SK-N-SH treated with all-trans-retinoic acid at 6 μM for 48 hours (cell line): ENCODE data around the gene ACTL8.

Experiments used
- ATAC-seq: fragments of 200-7000 bp; cut with Tn5 transposase; 3 replicates; pipeline ENCODE4 v1.9.1; 2020; ENCODE audit warnings: mild to moderate bottlenecking, moderate library complexity
- ARNTL ChIP-seq: fragments of 450-650 bp; formaldehyde crosslinking; IDR thresholded peaks from 2 replicates; pipeline ENCODE4 v1.5.0; 2020; ENCODE audit warnings: low read depth, mild to moderate bottlenecking, moderate library complexity, borderline replicate concordance
- BACH2 ChIP-seq: fragments of 250-450 bp; sonication (Bioruptor Pico); IDR thresholded peaks from 2 replicates; pipeline ENCODE4 v1.9.0; 2021; ENCODE audit warnings: mild to moderate bottlenecking, borderline replicate concordance
- CREB5 ChIP-seq: fragments of 250-450 bp; sonication (Bioruptor Pico); IDR thresholded peaks from 2 replicates; pipeline ENCODE4 v1.5.1; 2020; ENCODE audit warnings: low read depth, mild to moderate bottlenecking, moderate library complexity
- CSDC2 ChIP-seq: fragments of 250-450 bp; sonication (Bioruptor Pico); IDR thresholded peaks from 2 replicates; pipeline ENCODE4 v1.5.0; 2020; ENCODE audit warnings: mild to moderate bottlenecking, moderate library complexity
- ESRRG ChIP-seq: fragments of 250-450 bp; sonication (Bioruptor Pico); IDR thresholded peaks from 2 replicates; pipeline ENCODE4 v1.6.1; 2021; ENCODE audit warnings: mild to moderate bottlenecking
- GLIS3 ChIP-seq: fragments of 250-450 bp; sonication (Bioruptor Pico); IDR thresholded peaks from 2 replicates; pipeline ENCODE4 v1.5.0; 2020; ENCODE audit warnings: mild to moderate bottlenecking, moderate library complexity
- ISL1 ChIP-seq: fragments of 250-450 bp; sonication (Bioruptor Pico); IDR thresholded peaks from 2 replicates; pipeline ENCODE4 v2.1.2; 2022; ENCODE audit warnings: mild to moderate bottlenecking, moderate library complexity
- OSR1 ChIP-seq: fragments of 250-450 bp; sonication (Bioruptor Pico); IDR thresholded peaks from 2 replicates; pipeline ENCODE4 v1.8.0; 2022; ENCODE audit warnings: moderate library complexity, mild to moderate bottlenecking, inconsistent platforms
- PATZ1 ChIP-seq: fragments of 250-450 bp; sonication (Bioruptor Pico); IDR thresholded peaks from 2 replicates; pipeline ENCODE4 v1.8.0; 2020; ENCODE audit warnings: mild to moderate bottlenecking, moderate library complexity, borderline replicate concordance
- PPARA ChIP-seq: fragments of 250-450 bp; sonication (Bioruptor Pico); IDR thresholded peaks from 2 replicates; pipeline ENCODE4 v1.5.0; 2020; ENCODE audit warnings: mild to moderate bottlenecking, borderline replicate concordance
- RARB ChIP-seq: fragments of 250-450 bp; sonication (Bioruptor Pico); IDR thresholded peaks from 2 replicates; pipeline ENCODE4 v1.8.0; 2021; ENCODE audit warnings: mild to moderate bottlenecking, moderate library complexity
- SNAI2 ChIP-seq: fragments of 250-450 bp; sonication (Bioruptor Pico); IDR thresholded peaks from 2 replicates; pipeline ENCODE4 v1.5.0; 2020; ENCODE audit warnings: mild to moderate bottlenecking, moderate library complexity
- TCF4 ChIP-seq: fragments of 250-450 bp; sonication (Bioruptor Pico); IDR thresholded peaks from 2 replicates; pipeline ENCODE4 v1.8.0; 2021; ENCODE audit warnings: mild to moderate bottlenecking, moderate library complexity, borderline replicate concordance
- TSHZ2 ChIP-seq: fragments of 250-450 bp; sonication (Bioruptor Pico); IDR thresholded peaks from 2 replicates; pipeline ENCODE4 v1.5.0; 2020; ENCODE audit warnings: mild to moderate bottlenecking, moderate library complexity
- ZC3H10 ChIP-seq: fragments of 250-450 bp; sonication (Bioruptor Pico); IDR thresholded peaks from 2 replicates; pipeline ENCODE4 v1.5.1; 2021; ENCODE audit warnings: mild to moderate bottlenecking, moderate library complexity
- ZFP3 ChIP-seq: fragments of 250-450 bp; sonication (Bioruptor Pico); IDR thresholded peaks from 2 replicates; pipeline ENCODE4 v1.5.0; 2020; ENCODE audit warnings: mild to moderate bottlenecking, moderate library complexity
- ZFP30 ChIP-seq: fragments of 450-650 bp; formaldehyde crosslinking; IDR thresholded peaks from 2 replicates; pipeline ENCODE4 v1.5.0; 2022; ENCODE audit warnings: mild to moderate bottlenecking, moderate library complexity
- ZNF565 ChIP-seq: fragments of 450-650 bp; formaldehyde crosslinking; conservative IDR thresholded peaks from 2 replicates; pipeline ENCODE4 v1.5.0; 2020; ENCODE audit warnings: low read depth, mild to moderate bottlenecking, moderate library complexity
- ZNF70 ChIP-seq: fragments of 450-650 bp; formaldehyde crosslinking; IDR thresholded peaks from 2 replicates; pipeline ENCODE4 v1.5.0; 2020; ENCODE audit warnings: mild to moderate bottlenecking, moderate library complexity
- ZNF8 ChIP-seq: fragments of 450-650 bp; formaldehyde crosslinking; IDR thresholded peaks from 2 replicates; pipeline ENCODE4 v1.5.0; 2020; ENCODE audit warnings: mild to moderate bottlenecking, moderate library complexity

ACTL8 gene

DNA sequence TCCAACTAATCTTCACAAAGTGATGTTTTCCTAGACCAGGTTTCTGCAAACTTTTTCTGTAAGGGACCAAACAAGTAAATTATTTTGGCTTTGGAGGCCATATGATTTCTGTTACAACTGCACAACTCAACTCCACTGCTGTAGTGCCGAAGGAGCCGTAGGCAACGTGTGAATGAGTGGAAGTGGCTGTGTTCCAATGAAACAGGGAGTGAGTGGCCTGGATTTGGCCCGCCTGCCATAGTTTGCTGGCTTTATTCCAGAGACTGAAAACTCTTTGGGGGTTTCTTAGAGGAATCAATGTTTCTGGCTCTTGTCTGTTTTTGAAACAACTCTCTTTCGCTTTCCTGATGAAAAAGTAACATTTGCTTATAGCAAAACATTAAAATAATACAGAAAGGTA is 12.6 kb upstream of the ACTL8 start:
- no peak for TF ChIP-seq ZNF565 (CRISPR knock-in tag)
- no peak for TF ChIP-seq ESRRG (CRISPR knock-in tag)
- TF ChIP-seq ZFP30 (CRISPR knock-in tag) = no peak
- TF ChIP-seq PPARA = no peak
- TF ChIP-seq ZFP3 (CRISPR knock-in tag) = no peak
- TF ChIP-seq ZNF8 = no peak
- TF ChIP-seq CSDC2 (CRISPR knock-in tag) = no peak
- TF ChIP-seq OSR1 (CRISPR knock-in tag) = no peak
- TF ChIP-seq ISL1 (CRISPR knock-in tag) = no peak
- TF ChIP-seq ZC3H10 (CRISPR knock-in tag) = no peak
- TF ChIP-seq SNAI2 (CRISPR knock-in tag) = no peak
- TF ChIP-seq TSHZ2 (CRISPR knock-in tag) = no peak
- TF ChIP-seq BACH2 (CRISPR knock-in tag) = no peak
- no peak for TF ChIP-seq ARNTL (CRISPR knock-in tag)
- no peak for TF ChIP-seq TCF4
- TF ChIP-seq GLIS3 (CRISPR knock-in tag) = no peak
- peak; percentile 47; the same call in 2 of the 3 replicates for ATAC-seq

DNA sequence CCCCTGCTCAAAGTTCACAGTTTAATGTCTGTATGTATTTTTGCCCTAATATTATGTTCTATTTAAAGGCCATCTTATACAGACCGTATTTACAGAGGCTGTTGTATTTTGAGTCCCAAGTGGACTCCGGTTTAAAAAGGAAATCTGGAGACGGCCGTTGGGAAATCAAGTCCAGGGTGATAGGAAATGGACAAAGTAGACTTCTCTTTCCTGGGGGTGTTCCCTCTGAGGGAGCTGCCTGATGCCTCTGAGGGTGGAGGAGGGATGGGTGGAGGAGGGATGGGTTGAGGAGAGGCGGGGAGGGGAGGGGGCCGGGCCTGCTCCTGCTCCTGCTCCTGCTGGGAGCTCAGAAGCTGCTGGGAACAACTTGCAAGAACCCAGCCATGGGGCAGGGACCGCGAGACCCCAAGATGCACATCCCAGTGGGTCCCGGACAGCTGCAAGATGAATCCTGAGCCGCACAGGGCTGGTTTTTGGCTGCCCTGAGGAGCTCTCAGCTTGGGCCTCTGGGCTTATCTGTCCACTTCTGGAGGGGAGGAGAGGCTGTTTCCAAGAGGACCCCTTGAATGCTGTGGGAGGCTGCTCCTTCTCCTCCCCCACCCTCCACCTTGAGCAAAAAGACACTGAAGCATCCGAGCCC is 12.0 kb upstream of the ACTL8 start:
- no peak for ATAC-seq
- TF ChIP-seq ZFP30 (CRISPR knock-in tag) = no peak
- TF ChIP-seq GLIS3 (CRISPR knock-in tag) = no peak
- no peak for TF ChIP-seq PATZ1 (CRISPR knock-in tag)
- TF ChIP-seq ZNF70 (CRISPR knock-in tag) = no peak

- TF ChIP-seq ZFP3 (CRISPR knock-in tag) (no peak), ZNF8 (no peak), RARB (CRISPR knock-in tag) (no peak), CREB5 (CRISPR knock-in tag) (no peak), TSHZ2 (CRISPR knock-in tag) (no peak), SNAI2 (CRISPR knock-in tag) (no peak), ARNTL (CRISPR knock-in tag) (no peak), PPARA (no peak), OSR1 (CRISPR knock-in tag) (no peak), ZNF565 (CRISPR knock-in tag) (no peak), GLIS3 (CRISPR knock-in tag) (no peak), ZFP30 (CRISPR knock-in tag) (no peak), ISL1 (CRISPR knock-in tag) (no peak), ESRRG (CRISPR knock-in tag) (no peak), BACH2 (CRISPR knock-in tag) (no peak), TCF4 (no peak)
- TF ChIP-seq, all 23 proteins: peak for 0
- no peak for ATAC-seq
Observed at GRCh38 chr1:17743925-17744324, 11.2 kb upstream of the ACTL8 start.
